ENCODE measurements around the gene NR1D2.

DNA sequence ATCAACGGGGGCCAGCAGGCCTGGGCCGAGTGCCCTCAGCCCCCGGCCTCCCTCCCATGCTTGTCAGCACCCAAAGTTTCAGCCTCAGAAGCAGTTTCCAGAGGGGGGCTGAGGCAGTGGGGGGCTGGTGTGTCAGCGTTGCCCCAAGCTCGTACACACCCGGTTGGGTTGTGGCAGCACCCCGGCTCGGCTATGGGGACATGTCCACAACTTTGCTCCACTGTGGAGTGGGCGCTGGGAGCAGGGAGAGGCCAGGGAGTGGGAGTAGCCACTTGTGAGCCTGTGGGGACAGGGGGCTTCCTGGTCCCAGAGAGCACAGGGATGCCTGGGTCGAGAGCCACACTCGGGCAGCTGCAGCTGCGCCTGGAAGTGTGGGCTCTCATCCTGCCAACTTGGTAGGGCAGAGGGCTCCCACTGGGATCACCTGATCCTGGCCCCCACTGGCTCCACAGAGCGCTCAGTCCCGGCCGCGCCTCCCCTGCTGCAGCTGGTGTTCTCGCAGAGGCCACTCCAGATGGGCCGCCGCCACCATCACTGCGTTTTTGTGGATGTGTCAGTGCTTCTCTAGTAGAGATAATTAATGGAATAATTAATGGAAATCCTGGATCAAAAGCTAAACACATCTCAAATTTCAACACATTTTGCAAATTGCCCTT, 75.1 kb downstream of the NR1D2 start:
- TF ChIP-seq, protein P1, sequence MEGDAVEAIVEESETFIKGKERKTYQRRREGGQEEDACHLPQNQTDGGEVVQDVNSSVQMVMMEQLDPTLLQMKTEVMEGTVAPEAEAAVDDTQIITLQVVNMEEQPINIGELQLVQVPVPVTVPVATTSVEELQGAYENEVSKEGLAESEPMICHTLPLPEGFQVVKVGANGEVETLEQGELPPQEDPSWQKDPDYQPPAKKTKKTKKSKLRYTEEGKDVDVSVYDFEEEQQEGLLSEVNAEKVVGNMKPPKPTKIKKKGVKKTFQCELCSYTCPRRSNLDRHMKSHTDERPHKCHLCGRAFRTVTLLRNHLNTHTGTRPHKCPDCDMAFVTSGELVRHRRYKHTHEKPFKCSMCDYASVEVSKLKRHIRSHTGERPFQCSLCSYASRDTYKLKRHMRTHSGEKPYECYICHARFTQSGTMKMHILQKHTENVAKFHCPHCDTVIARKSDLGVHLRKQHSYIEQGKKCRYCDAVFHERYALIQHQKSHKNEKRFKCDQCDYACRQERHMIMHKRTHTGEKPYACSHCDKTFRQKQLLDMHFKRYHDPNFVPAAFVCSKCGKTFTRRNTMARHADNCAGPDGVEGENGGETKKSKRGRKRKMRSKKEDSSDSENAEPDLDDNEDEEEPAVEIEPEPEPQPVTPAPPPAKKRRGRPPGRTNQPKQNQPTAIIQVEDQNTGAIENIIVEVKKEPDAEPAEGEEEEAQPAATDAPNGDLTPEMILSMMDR (IDR thresholded peaks at IDR 0.05; ENCODE audit: low read depth, low read length, poor library complexity, severe bottlenecking), result no peak
- no peak for TF ChIP-seq EZH2phosphoT487 (IDR thresholded peaks at IDR 0.05; ENCODE audit: borderline replicate concordance, low read length)

Data from DOHH2 (cell line).